GM18517 (cell line): Measurements from ENCODE around the gene APLF.
"Not testable (repeated sequence)": the region's sequence is repeated elsewhere in the genome, so short reads cannot be mapped to it uniquely, and the experiment has no call there.

ENCODE experiments used
- ATAC-seq: cut with Tn5 transposase; IDR thresholded peaks from one replicate; pipeline ENCODE4 v1.9.1; 2021; ENCODE audit warnings: mild to moderate bottlenecking, moderate library complexity; ENCODE audit not compliant: unreplicated experiment

Gene APLF

GRCh38 chr2:68527343-68528081 lies 60.1 kb downstream of the APLF start:
- ATAC-seq: not testable (repeated sequence)

- not testable (repeated sequence) for ATAC-seq
Observed at GRCh38 chr2:68529156-68529555, 61.8 kb downstream of the APLF start.

GRCh38 chr2:68529651-68530050 lies 62.3 kb downstream of the APLF start:
- ATAC-seq: not testable (repeated sequence)

GRCh38 chr2:68536000-68536399 lies 68.6 kb downstream of the APLF start:
- ATAC-seq: no peak

GRCh38 chr2:68537011-68537410 lies 69.6 kb downstream of the APLF start:
- ATAC-seq: no peak

GRCh38 chr2:68537809-68538208 lies 70.4 kb downstream of the APLF start:
- ATAC-seq: no peak

GRCh38 chr2:68544811-68545210 lies 77.4 kb downstream of the APLF start:
- no peak for ATAC-seq

GRCh38 chr2:68548396-68548795 lies 81.0 kb downstream of the APLF start:
- no peak for ATAC-seq

- ATAC-seq: no peak
Observed at GRCh38 chr2:68553098-68553497, 85.7 kb downstream of the APLF start.

GRCh38 chr2:68555425-68556206 lies 88.2 kb downstream of the APLF start:
- not testable (repeated sequence) for ATAC-seq

GRCh38 chr2:68556381-68556780 lies 89.0 kb downstream of the APLF start:
- ATAC-seq: no peak

- no peak for ATAC-seq
Observed at GRCh38 chr2:68558576-68558975, 91.2 kb downstream of the APLF start.

GRCh38 chr2:68559692-68560091 lies 92.3 kb downstream of the APLF start:
- no peak for ATAC-seq

GRCh38 chr2:68560545-68560944 lies 93.2 kb downstream of the APLF start:
- no peak for ATAC-seq

GRCh38 chr2:68561372-68561771 lies 94.0 kb downstream of the APLF start:
- no peak for ATAC-seq

GRCh38 chr2:68562934-68563333 lies 95.5 kb downstream of the APLF start:
- ATAC-seq: no peak

- no peak for ATAC-seq
Observed at GRCh38 chr2:68564426-68564825, 97.0 kb downstream of the APLF start.

GRCh38 chr2:68565273-68565672 lies 97.9 kb downstream of the APLF start:
- no peak for ATAC-seq

GRCh38 chr2:68565858-68566257 lies 98.5 kb downstream of the APLF start:
- ATAC-seq: no peak

GRCh38 chr2:68566362-68566761 lies 99.0 kb downstream of the APLF start:
- ATAC-seq: no peak

GRCh38 chr2:68568116-68568515 lies 100.7 kb downstream of the APLF start:
- ATAC-seq: no peak

GRCh38 chr2:68569604-68570003 lies 102.2 kb downstream of the APLF start:
- no peak for ATAC-seq
